Gastrocnemius medialis (tissue), 4 donors: Measurements from ENCODE around the gene LCN2.

ENCODE experiments used
- POLR2A ChIP-seq, 2 donors: fragments of 450-650 bp; IDR thresholded peaks; one replicate each; pipeline ENCODE4 v1.6.1; 2017; ENCODE audit warnings: antibody characterized with exemption in 2 of 2, mild to moderate bottlenecking in 2 of 2, moderate library complexity in 2 of 2
- TF ChIP-seq, protein P1 (sequence below), 5 experiments: fragments of 450-650 bp in 3 of 5; fragments of 200-600 bp in 2 of 5; sonication (generic) in 2 of 5; IDR thresholded peaks in 4 of 5; conservative IDR thresholded peaks in 1 of 5; 1 replicate in 4 of 5; 2 replicates in 1 of 5; pipeline ENCODE4 v1.5.1; 2016 to 2019; ENCODE audit warnings: antibody characterized with exemption in 5 of 5, mild to moderate bottlenecking in 3 of 5, moderate library complexity in 3 of 5

DNA sequence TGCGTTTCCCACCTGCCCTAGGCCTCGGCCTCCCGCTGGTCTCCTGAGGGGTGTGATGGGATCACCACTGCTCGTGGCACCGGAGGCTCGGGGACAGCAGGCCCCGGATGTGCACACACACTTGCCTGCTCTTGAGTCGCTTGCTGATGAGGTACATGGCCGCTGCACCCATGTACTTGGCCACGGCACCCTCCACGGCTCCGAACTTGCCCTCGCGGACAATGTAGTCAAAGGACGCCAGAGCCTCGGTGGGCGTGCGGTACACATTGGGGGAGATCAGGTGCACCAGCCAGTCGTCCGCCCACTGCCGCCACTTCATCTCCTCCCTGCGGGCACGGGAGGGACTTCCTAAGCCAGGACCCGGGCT lies 26.5 kb upstream of the LCN2 start:
- TF ChIP-seq, protein P1, sequence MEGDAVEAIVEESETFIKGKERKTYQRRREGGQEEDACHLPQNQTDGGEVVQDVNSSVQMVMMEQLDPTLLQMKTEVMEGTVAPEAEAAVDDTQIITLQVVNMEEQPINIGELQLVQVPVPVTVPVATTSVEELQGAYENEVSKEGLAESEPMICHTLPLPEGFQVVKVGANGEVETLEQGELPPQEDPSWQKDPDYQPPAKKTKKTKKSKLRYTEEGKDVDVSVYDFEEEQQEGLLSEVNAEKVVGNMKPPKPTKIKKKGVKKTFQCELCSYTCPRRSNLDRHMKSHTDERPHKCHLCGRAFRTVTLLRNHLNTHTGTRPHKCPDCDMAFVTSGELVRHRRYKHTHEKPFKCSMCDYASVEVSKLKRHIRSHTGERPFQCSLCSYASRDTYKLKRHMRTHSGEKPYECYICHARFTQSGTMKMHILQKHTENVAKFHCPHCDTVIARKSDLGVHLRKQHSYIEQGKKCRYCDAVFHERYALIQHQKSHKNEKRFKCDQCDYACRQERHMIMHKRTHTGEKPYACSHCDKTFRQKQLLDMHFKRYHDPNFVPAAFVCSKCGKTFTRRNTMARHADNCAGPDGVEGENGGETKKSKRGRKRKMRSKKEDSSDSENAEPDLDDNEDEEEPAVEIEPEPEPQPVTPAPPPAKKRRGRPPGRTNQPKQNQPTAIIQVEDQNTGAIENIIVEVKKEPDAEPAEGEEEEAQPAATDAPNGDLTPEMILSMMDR (IDR thresholded peaks at IDR 0.05 in 4 of 5, conservative IDR thresholded peaks at IDR 0.05 in 1 of 5): no peak
- TF ChIP-seq POLR2A (IDR thresholded peaks at IDR 0.05): no peak
